GM12892 (cell line): ENCODE measurements around the gene TUBB4A.

Experiments used
- POLR2A ChIP-seq: IDR thresholded peaks from 2 replicates; pipeline ENCODE4 v1.6.1; 2011; ENCODE audit warnings: low read depth, low read length, control low read depth
- POLR2AphosphoS5 ChIP-seq: IDR thresholded peaks from 2 replicates; pipeline ENCODE4 v1.6.1; 2011; ENCODE audit warnings: low read depth, low read length, control low read depth

- TF ChIP-seq POLR2A (no peak), POLR2AphosphoS5 (no peak)
Observed at GRCh38 chr19:6458695-6459261, 43.3 kb downstream of the TUBB4A start.
